ENCODE data around the gene HORMAD1. TPM values are rescaled to one million over a fixed set of nuclear protein-coding genes. Genes with fewer than 3 reads are reported as not detected.

The HORMAD1 gene
- polyA plus RNA-seq, 3 donors: 0.48 to 5.6 TPM; not detected in 1

GRCh38 chr1:150749720-150750311, 29.1 kb upstream of the HORMAD1 start:
- Mint-ChIP-seq H3K9me3 (peaks cover 0 to 2% (median 0%) of the 10 kb centered on the region in 7 donors), H3K27ac (peak overlapping the region in 5 of 7 donors; percentile 25 to 78 (median 68)), H3K27me3 (ENCODE audit: low read depth in 3 of 3) (peaks cover 0 to 1% (median 0%) of the 10 kb centered on the region in 3 donors), H3K36me3 (peaks cover 43 to 62% of the 10 kb centered on the region in 2 donors), H3K4me3 (no peak overlapping the region), H3K4me1 (peaks cover 15% of the 10 kb centered on the region)
- Histone ChIP-seq H4K20me1 (ENCODE audit: insufficient read depth, low read length) (peaks cover 99% of the 10 kb centered on the region), H3K79me2 (ENCODE audit: insufficient read depth, low read length) (peaks cover 82% of the 10 kb centered on the region), H3K27me3 (ENCODE audit: control insufficient read depth in 2 of 2, insufficient read depth in 2 of 2, low read length in 2 of 2) (no peaks in the 10 kb centered on the region), H3K9me3 (replicated peaks in 1 of 2; ENCODE audit: control insufficient read depth in 1 of 2, insufficient read depth in 1 of 2, low read length in 2 of 2) (no peaks in the 10 kb centered on the region), H3K4me2 (replicated peaks; ENCODE audit: extremely low read depth, low read length, poor library complexity, severe bottlenecking) (no peak overlapping the region), H3K36me3 (replicated peaks in 1 of 2; ENCODE audit: control insufficient read depth in 1 of 2, insufficient read depth in 2 of 2, low read length in 2 of 2) (peaks cover 98 to 100% of the 10 kb centered on the region in 2 donors), H3K9ac (ENCODE audit: insufficient read depth, low read length, poor library complexity, severe bottlenecking) (no peak overlapping the region), H2AFZ (ENCODE audit: insufficient read depth, low read depth, low read length, poor library complexity, severe bottlenecking) (no peak overlapping the region), H3K4me3 (replicated peaks in 1 of 3; ENCODE audit: low read depth in 2 of 3, low read length in 3 of 3) (no peak overlapping the region), H3K4me1 (ENCODE audit: control insufficient read depth in 1 of 2, insufficient read depth in 2 of 2, low read length in 2 of 2) (peaks cover 5 to 12% of the 10 kb centered on the region in 2 donors), H3K27ac (ENCODE audit: low read depth in 1 of 2, low read length in 2 of 2) (peak overlapping the region in 1 of 2 donors; percentile 44)
- TF ChIP-seq CTCF (IDR thresholded peaks at IDR 0.05): no peak
- WGBS (ENCODE audit: insufficient coverage): 88% methylated on average over 4 of the region's 8 CpGs
- intact Hi-C loops (cut with micrococcal nuclease): loop anchor here (10.0 kb wide), 2 partner anchors 195 to 405 kb away; no protein-coding TSS in a partner anchor
- DNase-seq: no peak

- intact Hi-C loops (cut with micrococcal nuclease): no loop called here
- H3K27ac ChIP-seq (ENCODE audit: low read depth in 1 of 2, low read length in 2 of 2): peak overlapping the region in 1 of 2 donors; percentile 60
- H3K27ac Mint-ChIP-seq: peak overlapping the region in 6 of 7 donors; percentile 40 to 78 (median 64)
- no peak overlapping the region for H3K4me3 Mint-ChIP-seq
- no peak overlapping the region for H3K9ac ChIP-seq (ENCODE audit: insufficient read depth, low read length, poor library complexity, severe bottlenecking)
- 100% methylated on average over 1 of the region's 12 CpGs for WGBS (ENCODE audit: insufficient coverage)
- peaks cover 36 to 55% of the 10 kb centered on the region in 2 donors for H3K36me3 Mint-ChIP-seq
- peaks cover 75% of the 10 kb centered on the region for H3K79me2 ChIP-seq (ENCODE audit: insufficient read depth, low read length)
- no peak overlapping the region for H2AFZ ChIP-seq (ENCODE audit: insufficient read depth, low read depth, low read length, poor library complexity, severe bottlenecking)
- no peak for DNase-seq
- no peak for TF ChIP-seq CTCF (IDR thresholded peaks at IDR 0.05)
- no peaks in the 10 kb centered on the region for H3K27me3 ChIP-seq (ENCODE audit: control insufficient read depth in 2 of 2, insufficient read depth in 2 of 2, low read length in 2 of 2)
- peaks cover 0 to 2% (median 0%) of the 10 kb centered on the region in 7 donors for H3K9me3 Mint-ChIP-seq
- H3K9me3 ChIP-seq (replicated peaks in 1 of 2; ENCODE audit: control insufficient read depth in 1 of 2, insufficient read depth in 1 of 2, low read length in 2 of 2): no peaks in the 10 kb centered on the region
- peaks cover 5 to 12% of the 10 kb centered on the region in 2 donors for H3K4me1 ChIP-seq (ENCODE audit: control insufficient read depth in 1 of 2, insufficient read depth in 2 of 2, low read length in 2 of 2)
- H3K27me3 Mint-ChIP-seq (ENCODE audit: low read depth in 3 of 3): peaks cover 0 to 1% (median 0%) of the 10 kb centered on the region in 3 donors
- H3K4me2 ChIP-seq (replicated peaks; ENCODE audit: extremely low read depth, low read length, poor library complexity, severe bottlenecking): no peak overlapping the region
- peaks cover 95% of the 10 kb centered on the region for H4K20me1 ChIP-seq (ENCODE audit: insufficient read depth, low read length)
- H3K4me1 Mint-ChIP-seq: peaks cover 15% of the 10 kb centered on the region
- peaks cover 94 to 95% of the 10 kb centered on the region in 2 donors for H3K36me3 ChIP-seq (replicated peaks in 1 of 2; ENCODE audit: control insufficient read depth in 1 of 2, insufficient read depth in 2 of 2, low read length in 2 of 2)
- H3K4me3 ChIP-seq (replicated peaks in 1 of 3; ENCODE audit: low read depth in 2 of 3, low read length in 3 of 3): no peak overlapping the region
Measured at GRCh38 chr1:150748878-150749719, 28.4 kb upstream of the HORMAD1 start.

All from CD14-positive monocyte (primary cell).